ENCODE results near the gene NEUROD6. TPM values are rescaled to one million over a fixed set of nuclear protein-coding genes. Genes with fewer than 3 reads are reported as not detected.

The NEUROD6 gene
- not detected for total RNA-seq

DNA sequence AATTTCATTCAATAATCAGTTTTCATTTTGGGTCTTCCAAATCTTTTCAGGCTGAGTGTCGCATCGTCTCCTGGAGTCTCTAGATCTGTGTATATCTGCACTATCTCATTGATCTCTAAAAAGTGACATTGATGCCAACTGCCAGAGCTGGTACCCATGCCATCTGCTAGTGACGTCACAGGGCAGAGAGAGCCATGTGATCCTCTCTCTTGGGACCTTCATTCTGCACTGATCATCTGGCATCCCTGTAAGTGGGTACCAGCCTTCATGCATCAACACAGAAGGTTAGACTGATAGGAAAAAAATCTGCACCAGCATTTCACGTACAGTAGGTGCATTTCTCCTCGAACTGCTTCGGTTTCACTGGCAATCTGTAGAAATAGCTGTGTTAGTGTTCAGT, at the start of gene NEUROD6:
Gene NEUROD6, minus strand, starts transcription at position 124 of the 400 bp plus-strand sequence. CDS start 1,458 bp downstream, outside the sequence.
- peaks cover 10% of the 10 kb centered on the region for H3K27me3 Mint-ChIP-seq
- H3K4me3 Mint-ChIP-seq = no peak within 1 kb of the TSS
- DNase-seq = no peak
- intact Hi-C loops (cut with micrococcal nuclease) = no loop called here
- POLR2A ChIA-PET = no interaction called here
- H3K27ac Mint-ChIP-seq = no peak within 1 kb of the TSS
- H3K36me3 Mint-ChIP-seq = no peaks in the 10 kb centered on the region
- H3K4me1 Mint-ChIP-seq (ENCODE audit: low read depth) = no peaks in the 10 kb centered on the region
- CTCF ChIA-PET = no interaction called here
- no peaks in the 10 kb centered on the region for H3K9me3 Mint-ChIP-seq

DNA sequence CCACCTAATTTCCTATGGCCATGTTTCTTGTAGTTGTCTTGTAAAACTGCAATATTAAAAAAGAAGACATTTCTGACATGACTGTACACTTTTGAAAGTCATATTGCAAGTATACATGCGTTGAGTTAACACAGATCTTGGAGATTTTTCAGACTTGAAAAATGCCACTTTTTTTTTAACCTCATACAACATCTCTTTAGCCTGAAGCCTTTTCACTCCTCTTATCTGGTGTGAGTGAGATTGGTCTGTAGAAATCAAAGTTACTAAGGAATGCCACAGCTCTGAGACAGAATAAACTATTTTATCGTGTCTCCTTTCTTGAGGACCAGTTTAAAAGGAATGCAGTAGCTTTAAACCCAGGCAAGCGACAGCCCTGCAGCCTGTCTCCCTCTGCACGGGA, 43.9 kb upstream of the NEUROD6 start:
- ChIA-PET POLR2A (no interaction called here), CTCF (no interaction called here)
- H3K4me1 Mint-ChIP-seq (ENCODE audit: low read depth) = no peaks in the 10 kb centered on the region
- H3K27me3 Mint-ChIP-seq = no peaks in the 10 kb centered on the region
- H3K9me3 Mint-ChIP-seq = peaks cover 7% of the 10 kb centered on the region
- H3K4me3 Mint-ChIP-seq = no peak overlapping the region
- intact Hi-C loops (cut with micrococcal nuclease) = no loop called here
- H3K27ac Mint-ChIP-seq = no peak overlapping the region
- no peaks in the 10 kb centered on the region for H3K36me3 Mint-ChIP-seq
- DNase-seq = no peak

DNA sequence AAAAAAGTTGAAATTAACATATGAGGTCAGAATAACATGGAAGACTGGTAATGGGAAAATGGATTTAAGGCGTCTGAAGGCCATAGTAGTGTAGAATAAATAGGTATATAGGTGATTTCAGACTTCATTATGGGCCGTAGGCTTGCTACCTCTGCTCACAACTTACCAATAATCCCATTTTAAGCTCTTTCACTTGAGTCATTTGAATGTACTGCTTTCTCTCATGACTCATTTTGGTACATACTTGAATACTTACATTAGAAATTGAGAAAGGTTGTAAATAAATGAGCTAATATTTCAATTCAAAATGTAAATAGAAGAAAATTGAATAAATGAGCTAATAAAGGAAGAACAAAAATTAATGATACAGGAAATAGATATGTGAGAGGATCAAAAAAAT, 42.2 kb upstream of the NEUROD6 start:
- intact Hi-C loops (cut with micrococcal nuclease) = no loop called here
- DNase-seq = no peak
- H3K4me1 Mint-ChIP-seq (ENCODE audit: low read depth) = no peaks in the 10 kb centered on the region
- no peaks in the 10 kb centered on the region for H3K27me3 Mint-ChIP-seq
- peaks cover 7% of the 10 kb centered on the region for H3K9me3 Mint-ChIP-seq
- POLR2A ChIA-PET = no interaction called here
- H3K36me3 Mint-ChIP-seq = no peaks in the 10 kb centered on the region
- CTCF ChIA-PET = no interaction called here
- no peak overlapping the region for H3K4me3 Mint-ChIP-seq
- no peak overlapping the region for H3K27ac Mint-ChIP-seq

DNA sequence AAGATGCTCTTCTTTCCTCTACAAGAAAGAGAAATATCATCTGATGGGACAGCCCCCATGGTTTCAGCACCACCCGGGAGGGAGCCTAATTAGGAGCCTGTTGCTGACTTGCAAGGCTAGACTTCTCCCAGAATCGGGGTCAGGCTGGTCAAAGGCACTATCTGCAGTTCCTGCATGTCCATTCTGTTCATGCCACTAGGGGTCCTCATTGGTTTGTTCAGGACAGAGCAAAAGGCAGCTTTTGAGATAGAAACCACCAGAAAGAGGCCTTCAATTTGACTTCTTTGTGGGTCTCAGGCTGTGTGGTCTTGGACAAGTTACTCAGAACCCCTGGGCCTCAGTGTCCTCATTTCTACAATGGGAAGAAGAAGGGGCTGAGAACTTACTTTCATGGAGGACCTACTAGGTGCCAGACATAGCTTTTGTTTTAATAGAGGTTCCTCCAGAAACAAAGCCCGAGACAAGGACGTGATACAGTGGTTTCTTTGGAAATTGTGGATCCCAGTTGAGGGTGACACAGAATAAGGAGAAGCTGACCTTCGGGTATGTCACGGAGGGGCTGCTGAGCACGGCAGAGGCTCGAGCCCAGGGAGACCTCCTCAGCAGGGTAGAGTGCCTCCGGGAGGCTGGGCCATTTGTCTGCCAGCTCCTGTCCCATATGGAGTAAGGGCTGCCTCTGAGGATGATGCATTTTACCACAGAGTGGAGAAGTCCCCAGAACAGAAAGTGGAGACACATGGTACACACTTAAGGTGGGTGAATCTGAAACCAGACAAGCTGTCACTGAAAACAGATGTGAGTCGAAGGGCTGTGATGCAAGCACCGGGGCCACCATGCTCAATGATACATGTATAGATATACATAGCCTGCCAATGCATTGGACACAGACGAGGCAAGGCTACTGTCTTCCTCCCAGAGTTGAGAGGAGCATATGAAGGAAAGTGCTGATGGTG, 33.1 kb upstream of the NEUROD6 start:
- POLR2A ChIA-PET = no interaction called here
- Mint-ChIP-seq H3K9me3 (no peaks in the 10 kb centered on the region), H3K4me3 (no peak overlapping the region), H3K4me1 (ENCODE audit: low read depth) (no peaks in the 10 kb centered on the region), H3K27ac (no peak overlapping the region), H3K36me3 (no peaks in the 10 kb centered on the region), H3K27me3 (no peaks in the 10 kb centered on the region)
- DNase-seq = peak; percentile 9
- intact Hi-C loops (cut with micrococcal nuclease) = loop anchor here (10.0 kb wide), 1 partner anchor 361 kb away; no protein-coding TSS in a partner anchor
- CTCF ChIA-PET = no interaction called here

DNA sequence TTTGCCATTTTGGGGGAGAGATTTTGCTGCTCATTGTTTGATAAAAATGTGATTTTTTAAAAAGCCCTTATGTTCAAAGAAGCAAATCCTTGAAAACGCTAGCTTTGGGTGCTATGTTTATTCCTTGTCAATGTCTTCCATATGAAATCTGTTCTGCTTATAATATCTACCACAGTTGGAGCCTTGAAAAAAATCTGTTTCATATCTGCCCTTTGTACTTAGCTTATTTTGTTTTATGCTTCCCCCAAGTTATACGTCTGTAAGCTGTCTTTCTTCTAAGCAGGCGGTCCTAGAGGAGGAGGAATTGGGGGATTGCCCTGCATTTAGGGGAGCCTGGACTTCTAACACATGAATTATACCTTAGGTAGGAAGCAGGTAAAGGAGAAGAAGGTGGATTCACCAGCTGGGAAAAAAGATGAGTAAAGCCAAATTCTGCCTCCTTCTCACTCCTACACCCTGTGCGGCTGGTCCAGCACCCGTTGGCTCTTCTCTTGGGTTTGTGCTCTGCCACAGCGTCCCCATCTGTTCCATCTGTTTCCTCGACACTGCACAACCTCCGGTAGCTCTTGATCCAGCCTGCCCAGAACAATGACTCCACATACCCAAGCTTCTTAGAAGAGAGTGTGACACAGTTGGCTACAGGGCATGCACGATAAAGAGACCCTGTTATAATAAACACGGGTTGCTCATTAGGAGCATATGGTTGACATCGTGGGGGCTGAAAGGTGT, 31.9 kb upstream of the NEUROD6 start:
- intact Hi-C loops (cut with micrococcal nuclease) = loop anchor here (10.0 kb wide), 1 partner anchor 362 kb away; no protein-coding TSS in a partner anchor
- POLR2A ChIA-PET = no interaction called here
- Mint-ChIP-seq H3K27me3 (no peaks in the 10 kb centered on the region), H3K4me1 (ENCODE audit: low read depth) (no peaks in the 10 kb centered on the region), H3K9me3 (no peaks in the 10 kb centered on the region), H3K4me3 (no peak overlapping the region), H3K27ac (no peak overlapping the region), H3K36me3 (no peaks in the 10 kb centered on the region)
- CTCF ChIA-PET = no interaction called here
- DNase-seq = no peak

DNA sequence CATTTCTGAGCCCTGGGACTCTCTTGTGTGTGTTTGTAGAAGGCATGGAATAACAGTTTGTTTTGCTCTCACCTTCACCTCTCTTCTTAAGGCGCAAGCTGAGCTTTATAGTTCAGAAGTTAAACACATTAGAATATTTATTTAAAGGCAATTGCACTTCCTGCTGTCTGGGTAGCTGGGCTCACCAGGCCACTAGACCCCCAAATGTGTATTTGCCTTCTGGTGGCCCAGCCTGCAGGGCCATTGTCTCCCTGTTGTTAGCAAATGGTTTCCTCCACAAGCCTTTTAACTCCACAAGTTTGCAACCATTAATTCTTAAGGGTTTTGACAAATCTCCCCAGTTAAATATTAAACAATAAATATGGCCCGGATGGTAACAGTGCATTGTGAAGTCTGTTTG, 31.1 kb upstream of the NEUROD6 start:
- no peaks in the 10 kb centered on the region for H3K36me3 Mint-ChIP-seq
- no peaks in the 10 kb centered on the region for H3K4me1 Mint-ChIP-seq (ENCODE audit: low read depth)
- POLR2A ChIA-PET = no interaction called here
- DNase-seq = no peak
- no peak overlapping the region for H3K27ac Mint-ChIP-seq
- intact Hi-C loops (cut with micrococcal nuclease) = loop anchor here (10.0 kb wide), 1 partner anchor 363 kb away; no protein-coding TSS in a partner anchor
- no peak overlapping the region for H3K4me3 Mint-ChIP-seq
- CTCF ChIA-PET = no interaction called here
- H3K9me3 Mint-ChIP-seq = no peaks in the 10 kb centered on the region
- H3K27me3 Mint-ChIP-seq = no peaks in the 10 kb centered on the region

DNA sequence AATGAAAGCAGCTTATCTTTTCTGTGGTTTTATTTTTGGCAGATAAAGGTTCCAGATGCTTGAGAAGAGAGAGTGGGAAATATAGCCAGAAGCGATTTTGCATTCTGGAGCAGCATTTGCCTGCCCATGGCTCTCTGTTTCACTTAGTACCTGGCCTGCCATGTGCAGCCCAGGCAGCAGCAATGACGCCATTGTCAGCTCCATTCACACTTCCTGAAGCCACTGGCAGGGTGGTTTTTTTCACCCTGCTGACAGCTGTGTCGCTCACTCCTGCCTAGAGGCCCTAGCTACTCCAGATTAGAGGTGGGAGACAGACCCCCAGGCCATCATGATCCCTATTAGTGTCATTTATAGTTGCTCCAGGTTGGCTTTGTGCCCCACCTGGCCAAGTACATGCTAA, 30.1 kb upstream of the NEUROD6 start:
- intact Hi-C loops (cut with micrococcal nuclease) = loop anchor here (10.0 kb wide), 1 partner anchor 364 kb away; no protein-coding TSS in a partner anchor
- POLR2A ChIA-PET = no interaction called here
- H3K27me3 Mint-ChIP-seq = no peaks in the 10 kb centered on the region
- CTCF ChIA-PET = no interaction called here
- H3K4me3 Mint-ChIP-seq = no peak overlapping the region
- H3K4me1 Mint-ChIP-seq (ENCODE audit: low read depth) = no peaks in the 10 kb centered on the region
- H3K36me3 Mint-ChIP-seq = no peaks in the 10 kb centered on the region
- H3K27ac Mint-ChIP-seq = no peak overlapping the region
- DNase-seq = no peak
- H3K9me3 Mint-ChIP-seq = no peaks in the 10 kb centered on the region

DNA sequence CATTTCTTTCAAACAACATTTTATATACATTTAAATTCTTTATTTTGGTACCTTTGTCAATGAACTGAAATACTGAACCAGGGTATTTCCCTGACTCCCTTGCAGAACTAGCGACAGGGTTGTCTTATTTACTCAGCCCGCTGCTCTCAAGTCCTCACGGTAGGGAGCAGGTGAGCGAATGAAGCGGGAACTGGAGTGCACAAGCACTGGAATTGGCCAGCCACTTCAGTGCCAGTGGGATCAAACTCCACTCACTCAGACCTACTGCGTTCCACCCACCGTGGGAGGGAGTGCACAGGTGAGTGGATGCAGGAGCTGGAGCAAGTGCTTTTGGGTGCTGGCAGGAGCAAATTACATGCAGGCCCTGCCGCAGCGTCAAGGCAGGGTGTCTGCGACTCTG, 28.1 kb upstream of the NEUROD6 start:
- H3K27me3 Mint-ChIP-seq = no peaks in the 10 kb centered on the region
- intact Hi-C loops (cut with micrococcal nuclease) = no loop called here
- ChIA-PET CTCF (no interaction called here), POLR2A (no interaction called here)
- H3K27ac Mint-ChIP-seq = no peak overlapping the region
- H3K9me3 Mint-ChIP-seq = no peaks in the 10 kb centered on the region
- no peak overlapping the region for H3K4me3 Mint-ChIP-seq
- no peaks in the 10 kb centered on the region for H3K36me3 Mint-ChIP-seq
- no peak for DNase-seq
- H3K4me1 Mint-ChIP-seq (ENCODE audit: low read depth) = no peaks in the 10 kb centered on the region

DNA sequence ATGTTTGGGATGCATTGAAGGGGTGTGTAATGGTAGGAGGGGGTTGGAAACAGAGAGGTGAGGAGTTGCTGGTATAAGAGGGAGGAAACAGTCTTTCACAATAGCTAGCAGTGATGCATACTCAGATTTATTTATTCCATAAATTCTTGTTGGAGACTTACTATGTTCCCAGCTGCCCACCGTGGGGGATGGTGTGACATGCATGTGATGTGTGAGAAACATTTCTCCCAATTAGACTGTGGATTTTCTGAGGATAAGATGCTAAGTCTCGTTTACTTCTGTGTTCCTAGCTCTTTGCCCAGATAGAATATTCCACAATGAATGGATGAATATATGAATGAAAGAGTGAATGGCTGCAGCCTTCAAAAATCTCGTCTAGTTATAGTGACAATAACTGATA, 23.0 kb upstream of the NEUROD6 start:
- DNase-seq = no peak
- POLR2A ChIA-PET = no interaction called here
- intact Hi-C loops (cut with micrococcal nuclease) = no loop called here
- Mint-ChIP-seq H3K4me1 (ENCODE audit: low read depth) (no peaks in the 10 kb centered on the region), H3K27me3 (no peaks in the 10 kb centered on the region), H3K9me3 (no peaks in the 10 kb centered on the region), H3K36me3 (no peaks in the 10 kb centered on the region), H3K27ac (no peak overlapping the region), H3K4me3 (no peak overlapping the region)
- CTCF ChIA-PET = no interaction called here

DNA sequence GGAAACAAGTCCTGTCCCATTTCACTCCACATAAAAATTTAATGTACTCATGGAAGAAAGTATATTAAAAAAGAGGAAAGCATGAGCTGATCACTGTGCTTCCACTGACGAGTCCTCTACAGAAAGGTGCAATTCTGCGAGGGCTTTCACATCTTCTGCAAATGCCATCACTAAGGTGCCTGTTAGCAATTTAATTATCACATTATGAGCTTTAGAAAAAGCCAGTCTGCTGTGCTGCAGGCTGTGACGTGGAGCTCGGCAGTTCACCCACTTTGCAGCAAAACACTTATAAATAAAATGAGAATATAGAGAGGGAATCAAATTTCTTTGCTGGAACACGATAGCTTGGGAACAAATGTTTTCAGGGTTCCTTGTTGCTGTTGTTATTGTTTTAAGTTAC, 22.5 kb upstream of the NEUROD6 start:
- ChIA-PET POLR2A (no interaction called here), CTCF (no interaction called here)
- H3K4me1 Mint-ChIP-seq (ENCODE audit: low read depth) = no peaks in the 10 kb centered on the region
- intact Hi-C loops (cut with micrococcal nuclease) = no loop called here
- no peak overlapping the region for H3K27ac Mint-ChIP-seq
- DNase-seq = no peak
- no peak overlapping the region for H3K4me3 Mint-ChIP-seq
- no peaks in the 10 kb centered on the region for H3K36me3 Mint-ChIP-seq
- no peaks in the 10 kb centered on the region for H3K9me3 Mint-ChIP-seq
- no peaks in the 10 kb centered on the region for H3K27me3 Mint-ChIP-seq

DNA sequence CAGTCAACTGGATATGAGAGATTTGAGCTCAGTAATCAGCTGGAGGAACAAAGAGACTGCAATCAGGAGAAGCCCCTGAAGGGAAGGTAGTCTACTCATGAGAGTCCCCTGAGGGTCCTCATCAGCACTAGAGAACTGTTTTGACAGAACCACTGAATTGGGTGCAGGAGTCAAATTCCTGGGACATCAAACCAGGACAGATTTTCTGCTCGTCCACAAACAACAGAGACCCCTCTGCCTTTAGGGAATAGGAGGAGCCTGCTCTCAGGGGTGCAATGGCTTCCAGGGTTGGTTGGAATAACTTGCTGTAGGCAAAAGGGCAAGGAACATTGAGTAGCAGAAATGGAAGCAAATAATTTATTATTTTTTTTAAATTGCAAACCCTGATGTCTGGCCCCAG, 21.9 kb upstream of the NEUROD6 start:
- H3K27me3 Mint-ChIP-seq = peaks cover 3% of the 10 kb centered on the region
- H3K4me3 Mint-ChIP-seq = no peak overlapping the region
- intact Hi-C loops (cut with micrococcal nuclease) = no loop called here
- H3K4me1 Mint-ChIP-seq (ENCODE audit: low read depth) = no peaks in the 10 kb centered on the region
- ChIA-PET CTCF (no interaction called here), POLR2A (no interaction called here)
- no peaks in the 10 kb centered on the region for H3K9me3 Mint-ChIP-seq
- no peak overlapping the region for H3K27ac Mint-ChIP-seq
- no peaks in the 10 kb centered on the region for H3K36me3 Mint-ChIP-seq
- no peak for DNase-seq

DNA sequence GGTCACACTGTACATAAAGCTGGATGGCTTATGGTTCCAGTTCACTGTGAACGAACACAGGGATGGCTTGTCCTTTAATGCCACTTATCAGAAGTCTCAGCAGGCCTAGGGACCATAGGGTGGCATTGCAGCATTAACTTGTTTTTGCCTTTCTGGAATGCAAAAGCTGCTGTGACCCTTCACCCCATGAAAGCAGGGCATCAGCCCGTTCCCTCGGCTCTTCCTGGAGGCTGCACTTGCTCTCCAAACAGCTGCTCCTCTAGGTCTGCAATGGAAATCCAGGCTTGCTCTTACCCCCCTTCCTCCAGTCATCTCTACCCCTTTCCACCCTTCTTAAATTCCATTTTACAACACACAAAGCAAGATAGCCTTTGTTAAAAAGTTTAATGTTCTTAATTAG, 17.9 kb upstream of the NEUROD6 start:
- ChIA-PET CTCF (no interaction called here), POLR2A (no interaction called here)
- no peak overlapping the region for H3K27ac Mint-ChIP-seq
- H3K36me3 Mint-ChIP-seq = no peaks in the 10 kb centered on the region
- no peak overlapping the region for H3K4me3 Mint-ChIP-seq
- intact Hi-C loops (cut with micrococcal nuclease) = no loop called here
- no peaks in the 10 kb centered on the region for H3K4me1 Mint-ChIP-seq (ENCODE audit: low read depth)
- no peak for DNase-seq
- no peaks in the 10 kb centered on the region for H3K9me3 Mint-ChIP-seq
- H3K27me3 Mint-ChIP-seq = peaks cover 3% of the 10 kb centered on the region

DNA sequence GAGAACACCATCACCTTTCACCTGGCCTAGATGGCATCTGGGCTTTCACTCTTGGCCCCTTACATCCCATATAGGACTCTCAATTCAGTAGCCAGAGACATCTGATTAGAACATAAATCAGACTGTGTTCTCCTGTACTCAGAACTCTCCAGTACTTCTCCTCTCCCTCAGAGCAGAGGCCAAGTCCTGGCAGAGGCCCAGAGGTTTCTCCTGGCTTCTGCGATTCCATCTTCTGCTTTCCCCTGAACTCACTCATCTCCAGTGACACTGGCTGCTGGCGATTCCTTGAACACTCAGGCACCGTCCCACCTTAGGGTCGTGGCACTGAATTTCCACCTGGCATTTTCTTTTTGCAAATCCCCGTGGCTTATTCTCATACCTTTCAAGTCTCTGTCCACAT, 4.9 kb upstream of the NEUROD6 start:
- Mint-ChIP-seq H3K9me3 (no peaks in the 10 kb centered on the region), H3K27me3 (no peaks in the 10 kb centered on the region), H3K27ac (no peak overlapping the region), H3K4me3 (no peak overlapping the region), H3K36me3 (no peaks in the 10 kb centered on the region), H3K4me1 (ENCODE audit: low read depth) (no peaks in the 10 kb centered on the region)
- ChIA-PET CTCF (no interaction called here), POLR2A (no interaction called here)
- no peak for DNase-seq
- intact Hi-C loops (cut with micrococcal nuclease) = no loop called here

Measured in activated CD4-positive, alpha-beta memory T cell treated with anti-CD3 and anti-CD28 coated beads for 36 hours (primary cell).